Tibial artery (tissue), 4 donors: ENCODE results near the gene PPP1R3G.

Experiments used
- DNase-seq, 2 donors: peaks; one replicate each; pipeline ENCODE4 v3.0.0-alpha.2; 2019
- H3K27ac ChIP-seq, 2 donors: fragments of 200-600 bp; sonication (generic) in 1 of 2; 1 replicate in 1 of 2; 2 replicates in 1 of 2; pipeline ENCODE4 v1.5.1; 2018 to 2019; ENCODE audit warnings: mild to moderate bottlenecking in 1 of 2
- H3K27me3 ChIP-seq, 2 donors: fragments of 200-600 bp; sonication (generic) in 1 of 2; one replicate each; pipeline versions ENCODE4 v1.5.1 to v1.6.0; 2016 to 2019
- H3K36me3 ChIP-seq, 3 donors: fragments of 200-600 bp; sonication (generic) in 2 of 3; one replicate each; pipeline ENCODE4 v1.5.1; 2016 to 2019; ENCODE audit warnings: mild to moderate bottlenecking in 2 of 3
- H3K4me1 ChIP-seq, 4 donors: fragments of 200-600 bp; sonication (generic) in 2 of 4; 1 replicate in 3 of 4; 2 replicates in 1 of 4; pipeline ENCODE4 v1.5.1; 2016 to 2019
- H3K4me3 ChIP-seq, 2 donors: fragments of 200-600 bp; sonication (generic) in 1 of 2; 1 replicate in 1 of 2; 2 replicates in 1 of 2; pipeline ENCODE4 v1.5.1; 2018 to 2019; ENCODE audit warnings: mild to moderate bottlenecking in 2 of 2
- H3K9me3 ChIP-seq, 3 donors: fragments of 200-600 bp; sonication (generic) in 1 of 3; one replicate each; pipeline ENCODE4 v1.5.1; 2016 to 2019
- CTCF ChIP-seq, 2 experiments: fragments of 200-600 bp in 1 of 2; fragments of 450-650 bp in 1 of 2; IDR thresholded peaks; one replicate each; pipeline ENCODE4 v1.5.1; 2017 to 2019; ENCODE audit warnings: antibody characterized with exemption in 2 of 2, mild to moderate bottlenecking in 1 of 2, moderate library complexity in 1 of 2
- intact Hi-C: fragments of 100-400 bp; cut with DNase I; formaldehyde crosslinking; loops from one replicate; pipeline ENCODE4 v1.15.0; 2023; ENCODE audit warnings: low total_unique reads

The PPP1R3G gene

GRCh38 chr6:5084781-5085647 lies at the start of gene PPP1R3G:
TSS of gene PPP1R3G (plus strand) at chr6:5085341. CDS start at chr6:5085486, 145 bp downstream.
- Histone ChIP-seq H3K4me3 (peak within 1 kb of the TSS; percentile 65 to 85), H3K27me3 (no peaks in the 10 kb centered on the region), H3K36me3 (no peaks in the 10 kb centered on the region), H3K9me3 (no peaks in the 10 kb centered on the region), H3K4me1 (peaks cover 0 to 15% (median 11%) of the 10 kb centered on the region in 4 donors), H3K27ac (peak within 1 kb of the TSS; percentile 86 to 91)
- TF ChIP-seq CTCF (IDR thresholded peaks at IDR 0.05): no peak
- intact Hi-C loops: loop anchor here (10.0 kb wide), 1 partner anchor 680 kb away; no protein-coding TSS in a partner anchor
- DNase-seq: peak; percentile 51 to 79

- DNase-seq: no peak
- no peak for TF ChIP-seq CTCF (IDR thresholded peaks at IDR 0.05)
- H3K27me3 ChIP-seq: no peaks in the 10 kb centered on the region
- H3K27ac ChIP-seq: no peak overlapping the region
- intact Hi-C loops: no loop called here
- H3K4me3 ChIP-seq: no peak overlapping the region
- H3K36me3 ChIP-seq: no peaks in the 10 kb centered on the region
- H3K9me3 ChIP-seq: no peaks in the 10 kb centered on the region
- H3K4me1 ChIP-seq: no peaks in the 10 kb centered on the region
These were observed 48.9 kb upstream of the PPP1R3G start for GRCh38 chr6:5036269-5036668.

- DNase-seq: no peak
- Histone ChIP-seq H3K4me3 (no peak overlapping the region), H3K27ac (no peak overlapping the region), H3K27me3 (no peaks in the 10 kb centered on the region), H3K9me3 (no peaks in the 10 kb centered on the region), H3K36me3 (no peaks in the 10 kb centered on the region), H3K4me1 (no peaks in the 10 kb centered on the region)
- intact Hi-C loops: no loop called here
- TF ChIP-seq CTCF (IDR thresholded peaks at IDR 0.05): no peak
These were observed 43.2 kb upstream of the PPP1R3G start for GRCh38 chr6:5041955-5042354.

GRCh38 chr6:5042436-5042835 lies 42.7 kb upstream of the PPP1R3G start:
- no peak overlapping the region for H3K27ac ChIP-seq
- H3K4me1 ChIP-seq: no peaks in the 10 kb centered on the region
- H3K9me3 ChIP-seq: no peaks in the 10 kb centered on the region
- H3K36me3 ChIP-seq: no peaks in the 10 kb centered on the region
- intact Hi-C loops: no loop called here
- no peak overlapping the region for H3K4me3 ChIP-seq
- no peak for DNase-seq
- H3K27me3 ChIP-seq: no peaks in the 10 kb centered on the region
- TF ChIP-seq CTCF (IDR thresholded peaks at IDR 0.05): no peak

- H3K9me3 ChIP-seq: no peaks in the 10 kb centered on the region
- H3K27ac ChIP-seq: no peak overlapping the region
- H3K27me3 ChIP-seq: no peaks in the 10 kb centered on the region
- no peak for TF ChIP-seq CTCF (IDR thresholded peaks at IDR 0.05)
- no peaks in the 10 kb centered on the region for H3K36me3 ChIP-seq
- H3K4me1 ChIP-seq: no peaks in the 10 kb centered on the region
- H3K4me3 ChIP-seq: no peak overlapping the region
- intact Hi-C loops: no loop called here
- no peak for DNase-seq
These were observed 40.3 kb upstream of the PPP1R3G start for GRCh38 chr6:5044866-5045265.
